ENCODE data around the gene SEM1.

GRCh38 chr7:96718107-96719003, 8.7 kb upstream of the SEM1 start:
- TF ChIP-seq CTCF (IDR thresholded peaks at IDR 0.05 in 4 of 5, conservative IDR thresholded peaks at IDR 0.05 in 1 of 5), result no peak
- no peak for TF ChIP-seq POLR2A (IDR thresholded peaks at IDR 0.05)
